NCI-H2227 (cell line): ENCODE results near the gene ARHGEF17.

Experiments
- DNase-seq: peaks from one replicate; lab custom pipeline; 2025; ENCODE audit not compliant: unreplicated experiment; lab: John Stamatoyannopoulos, UW

The ARHGEF17 gene

DNA sequence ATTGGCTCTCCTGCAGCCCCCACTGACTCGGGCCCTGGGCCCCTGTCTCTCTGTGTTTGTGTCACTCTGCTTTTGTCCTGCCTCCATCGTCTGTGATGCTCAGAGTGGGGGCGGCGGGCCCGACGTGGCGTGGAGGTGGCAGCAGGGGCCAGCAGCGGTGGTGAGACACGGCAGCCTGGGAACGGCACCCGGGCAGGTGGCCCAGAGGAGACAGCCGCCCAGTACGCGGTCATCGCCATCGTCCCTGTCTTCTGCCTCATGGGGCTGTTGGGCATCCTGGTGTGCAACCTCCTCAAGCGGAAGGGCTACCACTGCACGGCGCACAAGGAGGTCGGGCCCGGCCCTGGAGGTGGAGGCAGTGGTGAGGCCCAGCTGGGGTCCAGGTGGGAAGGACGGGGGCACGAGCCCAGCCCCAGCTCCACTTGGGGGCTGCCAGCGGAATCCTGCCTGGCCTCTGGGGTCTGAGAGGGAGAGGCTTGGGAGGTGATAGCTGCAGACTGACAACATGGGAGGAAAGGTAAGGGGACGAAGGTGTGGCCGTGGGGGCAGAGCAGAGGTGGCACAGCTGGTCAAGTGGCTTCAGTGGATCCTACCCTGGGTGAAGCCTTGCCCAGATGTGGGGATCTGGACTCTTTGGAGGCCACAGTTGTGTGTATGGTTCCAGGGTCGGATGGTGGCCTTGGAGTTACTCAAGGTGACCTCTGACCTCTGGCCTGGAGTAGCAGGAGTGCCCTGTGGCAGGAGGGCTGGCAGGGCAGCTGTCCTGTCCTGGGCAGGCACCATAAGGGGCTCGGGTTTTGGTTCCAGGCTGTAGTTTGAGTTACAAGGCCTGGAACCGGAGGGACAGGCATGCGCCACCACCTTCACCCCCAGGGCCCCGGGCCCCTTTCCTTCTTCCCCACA, 84.3 kb downstream of the ARHGEF17 start:
- DNase-seq: no peak

DNA sequence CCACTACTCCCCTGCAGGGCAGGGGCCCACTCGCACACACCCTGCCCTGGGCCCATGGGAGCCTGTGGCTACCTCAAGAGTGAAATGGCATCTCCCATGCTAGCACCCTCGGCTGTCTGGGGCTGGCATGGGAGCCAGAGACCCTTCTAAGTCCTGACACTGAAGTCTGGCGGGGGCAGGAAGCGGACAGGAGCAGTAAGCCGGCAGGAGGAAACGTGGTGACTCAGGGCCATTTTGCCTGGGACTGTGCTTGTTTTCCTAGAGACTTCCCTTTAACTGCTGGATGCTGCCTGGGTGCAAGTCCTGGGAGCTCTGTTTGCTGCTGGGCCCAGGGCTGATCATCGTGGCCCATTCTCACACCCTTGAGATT, 84.9 kb downstream of the ARHGEF17 start:
- no peak for DNase-seq

DNA sequence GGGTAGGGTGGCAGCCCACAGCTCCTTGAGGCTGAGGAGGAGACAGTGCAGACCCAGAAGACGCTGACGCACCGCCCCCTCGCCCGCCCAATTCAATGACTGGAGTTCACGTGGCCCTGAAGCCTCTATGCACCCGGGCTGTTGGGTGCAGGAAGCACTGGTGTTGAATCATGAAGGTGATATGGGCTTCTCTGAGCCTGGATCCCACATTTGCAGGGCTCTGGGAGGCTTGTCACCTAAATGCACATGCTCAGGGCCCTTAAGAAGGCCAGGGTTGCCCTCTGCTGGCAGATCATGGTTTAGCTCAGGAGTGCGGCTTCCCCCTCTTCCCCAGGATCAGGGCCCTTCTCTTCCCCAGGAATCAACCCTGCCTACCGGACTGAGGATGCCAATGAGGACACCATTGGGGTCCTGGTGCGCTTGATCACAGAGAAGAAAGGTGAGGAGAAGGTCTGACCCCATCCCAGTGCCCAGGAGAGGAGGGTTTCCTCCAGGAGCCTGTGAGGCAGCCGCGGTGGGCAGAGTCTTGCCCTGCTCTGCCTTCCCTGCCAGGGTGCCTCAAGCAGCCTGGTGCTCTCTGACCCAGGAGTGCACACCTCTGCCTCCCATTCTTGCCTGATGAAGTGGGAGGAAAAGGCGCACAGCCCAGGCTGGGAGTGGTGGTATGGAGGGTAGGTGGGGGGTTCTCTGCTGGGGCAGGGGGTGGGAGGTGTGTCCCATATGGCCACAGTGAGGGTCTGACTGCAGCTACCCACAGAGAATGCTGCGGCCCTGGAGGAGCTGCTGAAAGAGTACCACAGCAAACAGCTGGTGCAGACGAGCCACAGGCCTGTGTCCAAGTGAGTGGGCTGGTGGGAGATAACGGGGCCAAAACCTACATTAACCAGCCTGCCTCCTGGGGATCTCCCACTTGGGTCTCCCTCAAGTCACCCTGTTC, 85.7 kb downstream of the ARHGEF17 start:
- peak; percentile 81 for DNase-seq

DNA sequence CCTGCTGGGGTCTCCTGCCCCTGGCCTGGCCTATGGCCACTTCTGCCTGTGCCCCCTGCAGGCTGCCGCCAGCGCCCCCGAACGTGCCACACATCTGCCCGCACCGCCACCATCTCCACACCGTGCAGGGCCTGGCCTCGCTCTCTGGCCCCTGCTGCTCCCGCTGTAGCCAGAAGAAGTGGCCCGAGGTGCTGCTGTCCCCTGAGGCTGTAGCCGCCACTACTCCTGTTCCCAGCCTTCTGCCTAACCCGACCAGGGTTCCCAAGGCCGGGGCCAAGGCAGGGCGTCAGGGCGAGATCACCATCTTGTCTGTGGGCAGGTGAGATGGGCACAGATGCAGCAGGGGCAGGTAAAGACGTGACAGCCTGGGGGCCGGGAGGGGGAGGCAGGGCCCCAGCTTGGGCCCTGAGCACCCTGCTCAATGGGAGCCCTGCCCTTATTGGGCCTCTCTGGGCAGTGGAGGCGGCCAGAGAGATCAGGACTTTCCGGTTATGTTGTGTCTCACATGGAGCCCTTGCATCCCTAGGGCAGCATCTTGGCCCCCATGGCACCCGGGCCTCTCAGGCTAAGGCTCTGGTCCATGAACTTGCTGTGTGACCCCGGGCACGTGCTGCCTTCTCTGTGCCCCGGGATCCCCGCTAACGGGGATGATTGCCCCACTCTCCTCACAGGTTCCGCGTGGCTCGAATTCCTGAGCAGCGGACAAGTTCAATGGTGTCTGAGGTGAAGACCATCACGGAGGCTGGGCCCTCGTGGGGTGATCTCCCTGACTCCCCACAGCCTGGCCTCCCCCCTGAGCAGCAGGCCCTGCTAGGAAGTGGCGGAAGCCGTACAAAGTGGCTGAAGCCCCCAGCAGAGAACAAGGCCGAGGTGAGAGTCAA, 86.6 kb downstream of the ARHGEF17 start:
- no peak for DNase-seq

DNA sequence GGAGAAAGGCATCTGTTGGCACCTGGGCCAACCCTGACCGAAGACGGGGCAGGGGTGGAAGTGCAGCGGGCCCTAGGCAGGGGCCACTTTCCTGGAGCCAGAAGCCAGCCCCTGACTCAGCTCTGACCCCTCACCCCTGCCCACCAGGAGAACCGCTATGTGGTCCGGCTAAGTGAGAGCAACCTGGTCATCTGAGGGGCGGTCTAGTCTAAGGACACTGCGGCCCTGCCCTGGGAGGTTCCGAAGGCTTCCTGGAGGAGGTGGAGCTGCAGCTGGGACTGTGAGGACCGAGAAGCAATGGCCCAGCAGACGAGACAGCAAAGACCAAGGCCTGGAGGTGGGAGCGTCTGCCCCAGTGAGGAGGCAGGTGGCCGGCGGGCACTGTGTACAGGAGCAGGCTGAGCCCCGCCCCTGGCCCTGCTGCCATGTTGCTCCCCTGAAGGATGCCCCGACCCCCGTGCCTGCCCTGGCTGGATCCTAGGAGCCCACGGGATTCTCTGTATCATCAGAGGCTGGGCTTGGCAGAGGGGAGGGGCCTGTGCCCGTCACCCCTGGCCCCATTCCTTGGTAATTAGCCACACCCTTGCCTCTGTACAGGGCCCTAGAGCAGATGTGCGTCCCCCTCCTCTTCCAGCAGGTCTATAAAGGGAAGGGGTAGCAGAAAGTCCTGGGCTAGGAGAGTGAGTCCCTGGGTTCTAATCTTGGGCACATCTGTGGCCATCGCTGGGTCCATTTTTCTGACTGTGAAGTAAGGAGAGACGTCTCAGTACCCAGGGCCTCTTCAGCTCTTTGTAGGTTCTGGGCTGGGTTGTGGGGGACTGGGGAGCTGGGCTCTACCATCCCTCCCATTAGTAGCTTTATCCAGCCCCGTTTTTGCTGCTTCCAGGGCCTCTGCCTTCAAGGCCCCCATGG, 87.5 kb downstream of the ARHGEF17 start:
- DNase-seq: no peak

DNA sequence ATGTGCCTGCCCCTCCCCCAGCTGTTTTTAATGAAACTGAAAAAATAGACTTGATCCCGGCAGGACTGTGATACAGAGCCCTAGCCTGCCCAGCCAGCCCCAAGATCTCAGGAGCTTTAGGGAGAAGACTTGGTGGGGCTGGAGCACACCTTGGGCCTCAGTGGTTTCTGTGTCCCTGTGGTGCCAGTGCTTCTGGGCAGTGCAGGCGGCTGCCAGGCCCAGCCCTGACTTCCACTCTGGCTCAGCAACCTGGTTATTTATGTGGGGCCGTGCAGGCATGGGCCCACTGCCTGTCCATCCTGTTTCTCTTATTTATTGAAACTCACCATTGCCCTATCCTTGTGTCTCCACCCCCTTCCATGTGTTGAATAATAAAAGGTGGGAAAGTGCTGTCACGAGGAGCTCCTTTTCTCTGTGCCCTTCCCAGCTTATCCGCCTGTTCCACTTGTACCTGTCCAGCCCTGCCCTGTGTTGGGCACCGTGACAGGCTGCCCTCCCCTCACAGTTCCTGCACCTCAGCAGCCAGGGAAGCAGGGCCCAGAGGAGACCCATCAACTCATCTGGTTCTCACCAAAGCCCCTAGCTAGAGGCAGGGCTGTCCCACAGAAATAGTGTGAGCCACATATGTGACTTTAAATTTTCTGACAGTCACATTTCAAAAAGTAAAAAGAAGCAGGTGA, 88.3 kb downstream of the ARHGEF17 start:
- no peak for DNase-seq

DNA sequence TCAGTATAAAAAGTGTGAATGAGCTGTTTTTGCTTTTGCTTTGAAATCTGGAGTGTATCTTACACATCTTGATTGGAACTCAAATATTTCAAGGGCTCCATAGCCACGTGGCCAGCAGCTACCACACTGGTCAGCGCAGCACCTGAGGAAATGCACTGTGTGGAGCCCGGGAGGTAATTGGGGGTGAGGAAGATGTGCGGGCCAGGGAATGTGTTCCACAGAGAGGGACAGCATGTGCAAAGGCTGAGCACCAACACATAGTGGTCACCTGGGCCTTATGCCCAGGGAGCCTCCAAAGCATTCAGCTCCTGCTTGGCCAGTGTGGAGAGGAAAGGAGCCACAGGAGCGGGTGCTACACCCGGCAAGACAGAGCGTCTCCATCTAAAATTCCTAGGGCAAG, 88.9 kb downstream of the ARHGEF17 start:
- DNase-seq: no peak

DNA sequence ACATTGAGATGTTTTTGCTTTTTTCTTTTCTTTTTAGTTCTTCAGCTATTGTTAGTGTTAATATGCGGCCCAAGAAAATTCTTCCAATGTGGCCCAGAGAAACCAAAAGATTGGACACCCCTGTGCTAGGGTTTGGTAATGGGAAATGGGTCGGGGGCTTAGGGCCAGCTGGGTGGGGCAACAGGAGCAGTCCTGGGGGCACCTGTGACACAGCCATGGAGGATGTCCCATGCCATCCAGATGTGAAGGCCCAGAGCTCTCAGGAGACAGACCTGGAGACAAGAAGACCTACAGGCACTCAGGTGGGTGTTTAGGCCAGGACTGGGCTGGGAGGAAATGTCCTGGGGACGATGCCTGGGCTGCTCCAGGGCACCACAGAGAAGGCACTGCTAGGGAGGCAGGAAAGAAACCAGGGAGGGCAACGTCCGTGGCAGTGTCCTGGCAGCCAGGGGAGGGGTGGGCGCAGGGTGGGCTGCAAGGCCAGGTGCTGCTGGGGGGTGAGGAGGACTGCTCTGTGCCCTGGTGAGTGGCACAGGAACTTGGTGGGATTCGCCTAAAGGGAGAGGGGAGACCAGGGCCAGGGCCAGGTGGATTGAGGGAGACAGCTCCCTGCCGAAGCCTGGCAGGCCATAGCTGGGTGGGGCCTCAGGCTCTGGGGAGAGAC, 89.5 kb downstream of the ARHGEF17 start:
- DNase-seq: no peak

DNA sequence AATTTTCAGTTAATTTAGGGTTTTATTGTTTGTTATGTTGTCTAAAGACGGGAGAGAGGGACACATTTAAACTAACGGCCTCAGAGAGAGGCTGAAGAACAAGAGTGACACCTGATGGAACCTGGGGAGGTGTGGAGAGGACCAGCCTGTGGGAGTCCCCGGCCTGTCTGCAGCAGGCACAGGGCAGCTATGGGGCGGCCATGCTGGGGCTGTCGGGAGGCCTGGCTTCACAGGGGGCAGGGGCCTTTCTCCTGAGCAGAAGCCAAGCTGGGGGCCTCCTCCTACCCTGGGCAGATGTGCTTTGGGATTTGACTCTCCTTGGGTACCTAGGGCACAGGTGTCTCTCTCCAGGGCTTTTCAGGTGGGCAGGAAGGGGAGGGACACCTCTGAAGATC, 90.1 kb downstream of the ARHGEF17 start:
- DNase-seq: no peak

DNA sequence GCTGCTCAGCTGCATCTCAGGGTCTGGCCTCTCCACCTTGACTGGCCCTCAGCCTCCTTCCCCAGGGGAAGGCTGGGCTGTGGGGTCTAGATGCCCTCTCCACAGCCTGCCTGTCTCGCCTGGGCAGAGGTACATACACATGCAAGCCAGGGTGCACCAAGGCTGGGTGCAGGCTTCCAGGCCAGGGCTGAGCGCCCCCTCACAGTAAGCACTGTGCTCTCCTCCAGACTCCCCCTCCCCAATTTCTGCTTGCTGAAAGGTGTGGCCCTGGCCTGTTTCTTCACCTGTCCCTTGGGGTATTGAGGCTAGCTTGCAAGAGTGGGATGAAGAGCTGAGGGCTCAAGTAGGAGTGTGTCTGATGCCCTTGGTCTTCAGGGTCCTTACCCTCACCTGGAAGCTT, 90.6 kb downstream of the ARHGEF17 start:
- DNase-seq: no peak

DNA sequence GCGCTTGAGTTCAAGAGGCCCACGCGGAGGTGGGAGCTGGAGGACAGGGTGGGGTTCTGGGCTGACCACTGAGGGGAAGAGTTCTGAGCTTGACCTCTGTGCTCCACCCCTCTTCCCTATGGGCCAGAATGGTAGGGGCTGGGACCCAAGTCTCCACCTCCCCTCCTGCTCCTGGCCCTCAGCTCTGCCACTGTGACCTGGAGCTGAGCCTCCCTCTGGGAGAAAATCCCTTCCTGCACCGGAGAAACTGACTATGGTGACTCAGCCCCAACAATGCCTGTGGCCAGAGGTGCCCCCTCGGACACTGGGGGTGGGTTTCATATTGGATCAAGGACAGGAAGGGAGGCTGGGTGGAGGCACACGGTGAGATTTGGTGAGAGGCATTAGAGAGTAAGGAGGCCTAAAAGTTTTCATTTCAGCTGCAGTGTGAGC, 91.1 kb downstream of the ARHGEF17 start:
- no peak for DNase-seq

DNA sequence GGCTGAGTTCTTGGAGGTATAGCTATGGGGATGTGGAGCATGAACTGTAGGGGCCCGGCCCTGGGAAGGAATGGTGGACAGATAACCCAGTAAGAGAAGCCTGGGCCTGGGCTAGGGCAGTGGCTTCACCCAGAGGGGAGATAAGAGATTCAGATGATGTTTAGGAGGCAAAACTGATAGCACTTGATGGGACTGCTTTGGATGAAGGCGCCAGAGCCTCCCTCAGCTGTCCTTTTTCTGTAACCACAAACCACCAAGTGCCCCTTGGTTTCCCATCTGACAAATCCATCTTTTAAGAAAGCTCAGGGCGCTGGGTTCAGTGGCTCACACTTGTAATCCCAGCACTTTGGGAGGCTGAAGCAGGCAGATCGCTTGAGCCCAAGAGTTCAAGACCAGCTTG, 91.6 kb downstream of the ARHGEF17 start:
- DNase-seq: no peak

DNA sequence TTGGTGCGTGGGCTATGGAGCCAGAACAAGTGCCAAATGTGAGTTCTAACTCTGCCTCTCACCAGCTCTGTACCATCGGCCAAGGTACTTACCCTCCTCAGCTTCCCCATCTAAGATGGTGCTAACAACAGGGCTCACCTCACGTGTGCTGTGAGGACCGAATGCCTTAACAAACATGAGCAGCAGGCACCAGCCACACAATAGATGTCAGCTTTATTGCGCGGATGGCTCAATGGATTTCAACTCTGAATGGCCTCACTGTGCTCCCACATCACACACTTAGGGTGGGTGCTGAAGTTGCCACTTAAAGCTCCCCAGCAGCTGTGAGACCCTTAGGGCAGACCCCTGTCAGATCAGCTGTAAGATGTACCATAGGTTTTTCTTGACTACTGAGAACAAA, 92.2 kb downstream of the ARHGEF17 start:
- no peak for DNase-seq

DNA sequence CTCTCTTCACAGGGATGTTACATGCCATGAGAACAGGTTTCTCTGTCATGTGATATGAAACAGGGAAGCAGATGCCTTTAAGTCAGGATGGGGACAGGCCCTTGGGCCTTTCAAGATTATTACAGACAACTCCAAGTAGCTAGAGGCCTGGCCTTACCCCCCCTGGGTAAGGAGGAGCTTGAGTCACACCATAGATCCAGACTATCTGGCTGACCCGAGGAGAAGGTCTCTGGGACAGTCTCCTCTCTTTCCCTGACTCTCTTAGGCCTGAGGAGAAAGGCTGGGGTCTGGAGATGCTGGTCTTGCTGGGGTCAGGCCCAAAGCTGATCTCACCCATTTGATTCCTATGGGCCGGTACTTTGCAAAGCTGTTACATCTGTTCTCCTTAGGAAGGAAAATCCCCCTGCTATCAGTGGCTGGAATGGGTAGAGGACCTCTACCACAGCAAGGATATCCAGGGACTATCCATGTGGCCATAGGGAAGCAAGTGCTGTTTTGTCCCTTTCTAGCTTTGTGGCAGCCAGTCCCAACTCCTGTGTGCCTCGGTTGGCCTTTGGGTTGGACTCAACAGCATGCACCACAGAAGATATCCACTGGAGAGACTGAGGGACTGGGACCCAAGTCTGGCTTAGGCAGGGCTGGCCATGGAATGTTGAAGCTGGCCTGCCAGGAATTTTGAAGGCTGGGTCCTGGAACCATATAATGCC, 93.3 kb downstream of the ARHGEF17 start:
- DNase-seq: no peak

DNA sequence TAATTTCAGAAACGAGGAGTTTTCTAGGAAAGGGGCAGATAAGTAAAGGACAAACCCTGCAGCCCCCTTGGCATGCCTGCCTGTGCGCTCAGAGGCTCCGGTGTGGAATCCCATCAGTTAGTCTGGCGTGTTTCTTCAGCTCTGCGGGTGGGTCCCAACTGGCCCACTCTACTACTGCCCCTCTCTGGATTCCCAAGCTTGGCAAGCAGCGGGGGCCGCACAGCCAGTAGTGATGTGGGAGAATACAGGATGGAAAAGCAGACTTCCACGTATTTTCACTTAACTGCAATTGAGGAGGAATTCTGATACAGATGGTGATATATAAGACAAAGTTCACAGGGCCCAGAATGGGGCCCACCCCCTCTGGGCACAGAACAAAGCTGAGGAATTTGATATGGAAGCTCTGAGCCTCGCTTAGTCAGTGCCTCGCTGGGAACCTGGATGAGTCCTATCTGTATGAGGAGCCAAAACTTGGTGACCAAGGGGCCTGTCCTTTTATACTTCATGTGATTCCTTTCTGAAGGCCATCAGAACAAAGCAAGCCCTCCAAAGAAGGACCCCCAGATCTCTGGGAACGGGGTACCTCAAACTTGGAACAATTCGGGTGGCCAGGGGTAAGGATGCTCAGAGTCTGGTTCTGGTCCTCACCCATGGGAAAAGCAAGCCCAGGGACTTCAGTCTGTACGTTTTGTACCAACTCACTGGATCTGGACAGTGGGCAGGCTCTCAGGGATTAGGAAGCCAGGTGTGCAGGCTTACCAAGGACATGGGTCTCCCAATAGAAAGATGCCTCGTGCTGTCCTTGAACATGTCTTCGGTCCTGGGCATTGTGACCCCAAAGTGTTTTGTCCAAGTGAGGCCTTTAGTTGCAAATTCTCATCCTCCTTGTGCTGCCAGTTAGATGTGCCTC, 94.1 kb downstream of the ARHGEF17 start:
- no peak for DNase-seq

DNA sequence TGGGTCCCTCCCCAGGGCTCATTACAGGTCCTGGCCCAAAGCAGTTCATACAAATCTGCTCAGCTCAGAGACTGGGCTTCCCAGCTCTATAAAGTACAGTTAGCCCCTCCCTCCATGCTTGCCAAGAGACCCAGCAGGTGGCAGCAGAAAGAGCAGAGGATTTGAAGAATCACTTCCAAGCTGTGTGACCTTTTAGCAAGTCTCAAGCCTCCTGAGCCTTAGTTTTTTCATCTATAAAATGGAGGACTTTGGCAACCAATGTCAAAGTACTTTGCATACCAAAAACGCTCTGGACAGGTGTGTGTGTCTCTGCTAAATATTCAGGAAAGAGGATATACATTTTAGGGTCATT, 94.7 kb downstream of the ARHGEF17 start:
- DNase-seq: peak; percentile 26

DNA sequence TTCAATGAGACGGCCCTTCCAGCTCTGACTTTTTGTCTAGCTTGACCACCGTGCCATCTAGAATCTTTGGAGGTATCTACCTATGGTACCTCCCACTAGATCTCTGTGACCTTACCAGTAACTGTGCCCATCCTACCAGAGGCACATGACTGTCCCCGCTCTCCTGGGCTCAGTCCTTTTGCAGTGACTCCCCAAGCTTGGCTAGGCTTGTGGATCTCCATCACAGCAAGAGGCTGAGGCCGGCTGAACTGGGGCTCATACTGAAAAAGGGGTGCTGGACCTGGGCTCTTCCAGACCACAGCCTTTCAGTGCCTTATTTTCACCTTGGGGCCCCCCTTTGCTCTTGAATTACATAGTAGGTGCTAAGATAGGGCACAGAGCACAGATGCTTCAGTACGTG, 95.5 kb downstream of the ARHGEF17 start:
- no peak for DNase-seq
